GM23338 (cell line): ENCODE data around the gene DRAM1.
"Not testable (repeated sequence)": the region's sequence is repeated elsewhere in the genome, so short reads cannot be mapped to it uniquely, and the experiment has no call there.

Experiments
- CREB1 ChIP-seq: fragments of 250-450 bp; sonication (Bioruptor Pico); IDR thresholded peaks from 2 replicates; pipeline ENCODE4 v1.5.0; 2020; ENCODE audit warnings: low read depth, mild to moderate bottlenecking, moderate library complexity
- ETS1 ChIP-seq: IDR thresholded peaks from 2 replicates; pipeline ENCODE4 v1.6.1; 2016; ENCODE audit warnings: antibody characterized with exemption
- EZH2 ChIP-seq: fragments of 200-600 bp; sonication (generic); IDR thresholded peaks from one replicate; pipeline ENCODE4 v1.8.0; 2017; ENCODE audit warnings: antibody characterized with exemption, mild to moderate bottlenecking, low read depth; ENCODE audit not compliant: unreplicated experiment
- EZH2phosphoT487 ChIP-seq: fragments of 200-600 bp; sonication (generic); IDR thresholded peaks from one replicate; pipeline ENCODE4 v1.8.1; 2018; ENCODE audit warnings: antibody characterized with exemption; ENCODE audit not compliant: unreplicated experiment
- JUNB ChIP-seq: IDR thresholded peaks from one replicate; pipeline ENCODE4 v1.6.1; 2016; ENCODE audit warnings: antibody characterized with exemption; ENCODE audit not compliant: unreplicated experiment
- NANOG ChIP-seq: IDR thresholded peaks from 2 replicates; pipeline ENCODE4 v1.6.1; 2016; ENCODE audit warnings: antibody characterized with exemption, borderline replicate concordance
- POLR2AphosphoS5 ChIP-seq: IDR thresholded peaks from 2 replicates; pipeline ENCODE4 v1.6.1; 2016; ENCODE audit warnings: antibody characterized with exemption, low read depth
- STAT1 ChIP-seq: IDR thresholded peaks from one replicate; pipeline ENCODE4 v1.6.1; 2016; ENCODE audit warnings: antibody characterized with exemption; ENCODE audit not compliant: unreplicated experiment
- ZNF331 ChIP-seq: fragments of 250-450 bp; sonication (Bioruptor Pico); IDR thresholded peaks from 2 replicates; pipeline ENCODE4 v1.5.0; 2020; ENCODE audit warnings: low read depth, mild to moderate bottlenecking, moderate library complexity
- ZNF462 ChIP-seq: fragments of 250-450 bp; sonication (Bioruptor Pico); IDR thresholded peaks from 2 replicates; pipeline ENCODE4 v1.5.0; 2020; ENCODE audit warnings: mild to moderate bottlenecking, moderate library complexity
- TF ChIP-seq, protein P1 (sequence below), 2 experiments: fragments of 200-600 bp in 1 of 2; sonication (generic) in 1 of 2; conservative IDR thresholded peaks; 2 replicates each; pipeline versions ENCODE4 v1.5.1 to v1.6.1; 2016 to 2017; ENCODE audit warnings: antibody characterized with exemption in 2 of 2, low read depth in 2 of 2, mild to moderate bottlenecking in 2 of 2, moderate library complexity in 1 of 2
- TF ChIP-seq, protein P2 (sequence below): IDR thresholded peaks from one replicate; pipeline ENCODE4 v1.6.1; 2018; ENCODE audit warnings: antibody characterized with exemption; ENCODE audit not compliant: unreplicated experiment

DNA sequence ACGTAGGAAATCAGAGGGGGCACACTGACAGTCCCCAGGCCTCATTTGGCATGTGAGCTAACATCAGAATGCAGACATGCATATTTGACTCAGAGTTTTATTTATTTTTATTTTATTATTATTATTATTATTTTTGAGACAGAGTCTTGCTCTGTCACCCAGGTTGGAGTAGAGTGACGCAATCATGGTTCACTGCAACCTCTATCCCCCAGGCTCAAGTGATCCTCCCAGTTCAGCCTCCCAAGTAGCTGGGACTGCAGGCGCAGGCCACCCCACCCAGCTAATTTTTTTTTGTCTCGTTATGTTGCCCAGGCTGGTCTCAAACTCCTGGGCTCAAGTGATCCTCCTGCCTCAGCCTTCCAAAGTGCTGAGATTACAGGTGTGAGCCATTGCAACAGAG is 41.4 kb downstream of the DRAM1 start:
- not testable (repeated sequence) for TF ChIP-seq POLR2AphosphoS5; EZH2; ETS1; JUNB; EZH2phosphoT487; CREB1; ZNF462 (CRISPR knock-in tag); STAT1; NANOG; ZNF331 (CRISPR knock-in tag)
- TF ChIP-seq, protein P1, sequence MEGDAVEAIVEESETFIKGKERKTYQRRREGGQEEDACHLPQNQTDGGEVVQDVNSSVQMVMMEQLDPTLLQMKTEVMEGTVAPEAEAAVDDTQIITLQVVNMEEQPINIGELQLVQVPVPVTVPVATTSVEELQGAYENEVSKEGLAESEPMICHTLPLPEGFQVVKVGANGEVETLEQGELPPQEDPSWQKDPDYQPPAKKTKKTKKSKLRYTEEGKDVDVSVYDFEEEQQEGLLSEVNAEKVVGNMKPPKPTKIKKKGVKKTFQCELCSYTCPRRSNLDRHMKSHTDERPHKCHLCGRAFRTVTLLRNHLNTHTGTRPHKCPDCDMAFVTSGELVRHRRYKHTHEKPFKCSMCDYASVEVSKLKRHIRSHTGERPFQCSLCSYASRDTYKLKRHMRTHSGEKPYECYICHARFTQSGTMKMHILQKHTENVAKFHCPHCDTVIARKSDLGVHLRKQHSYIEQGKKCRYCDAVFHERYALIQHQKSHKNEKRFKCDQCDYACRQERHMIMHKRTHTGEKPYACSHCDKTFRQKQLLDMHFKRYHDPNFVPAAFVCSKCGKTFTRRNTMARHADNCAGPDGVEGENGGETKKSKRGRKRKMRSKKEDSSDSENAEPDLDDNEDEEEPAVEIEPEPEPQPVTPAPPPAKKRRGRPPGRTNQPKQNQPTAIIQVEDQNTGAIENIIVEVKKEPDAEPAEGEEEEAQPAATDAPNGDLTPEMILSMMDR (conservative IDR thresholded peaks at IDR 0.05; ENCODE audit: low read depth in 2 of 2): not testable (repeated sequence)
- TF ChIP-seq, protein P2, sequence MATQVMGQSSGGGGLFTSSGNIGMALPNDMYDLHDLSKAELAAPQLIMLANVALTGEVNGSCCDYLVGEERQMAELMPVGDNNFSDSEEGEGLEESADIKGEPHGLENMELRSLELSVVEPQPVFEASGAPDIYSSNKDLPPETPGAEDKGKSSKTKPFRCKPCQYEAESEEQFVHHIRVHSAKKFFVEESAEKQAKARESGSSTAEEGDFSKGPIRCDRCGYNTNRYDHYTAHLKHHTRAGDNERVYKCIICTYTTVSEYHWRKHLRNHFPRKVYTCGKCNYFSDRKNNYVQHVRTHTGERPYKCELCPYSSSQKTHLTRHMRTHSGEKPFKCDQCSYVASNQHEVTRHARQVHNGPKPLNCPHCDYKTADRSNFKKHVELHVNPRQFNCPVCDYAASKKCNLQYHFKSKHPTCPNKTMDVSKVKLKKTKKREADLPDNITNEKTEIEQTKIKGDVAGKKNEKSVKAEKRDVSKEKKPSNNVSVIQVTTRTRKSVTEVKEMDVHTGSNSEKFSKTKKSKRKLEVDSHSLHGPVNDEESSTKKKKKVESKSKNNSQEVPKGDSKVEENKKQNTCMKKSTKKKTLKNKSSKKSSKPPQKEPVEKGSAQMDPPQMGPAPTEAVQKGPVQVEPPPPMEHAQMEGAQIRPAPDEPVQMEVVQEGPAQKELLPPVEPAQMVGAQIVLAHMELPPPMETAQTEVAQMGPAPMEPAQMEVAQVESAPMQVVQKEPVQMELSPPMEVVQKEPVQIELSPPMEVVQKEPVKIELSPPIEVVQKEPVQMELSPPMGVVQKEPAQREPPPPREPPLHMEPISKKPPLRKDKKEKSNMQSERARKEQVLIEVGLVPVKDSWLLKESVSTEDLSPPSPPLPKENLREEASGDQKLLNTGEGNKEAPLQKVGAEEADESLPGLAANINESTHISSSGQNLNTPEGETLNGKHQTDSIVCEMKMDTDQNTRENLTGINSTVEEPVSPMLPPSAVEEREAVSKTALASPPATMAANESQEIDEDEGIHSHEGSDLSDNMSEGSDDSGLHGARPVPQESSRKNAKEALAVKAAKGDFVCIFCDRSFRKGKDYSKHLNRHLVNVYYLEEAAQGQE: not testable (repeated sequence)
